ENCODE measurements around the gene NISCH.

GRCh38 chr3:52453496-52454249 lies 1.7 kb upstream of the NISCH start, which contains the start of gene TNNC1:
- TF ChIP-seq RNF2 (IDR thresholded peaks at IDR 0.05; ENCODE audit: borderline replicate concordance, low read depth, low read length, missing control alignments, poor library complexity, severe bottlenecking) (no peak), MAX (IDR thresholded peaks at IDR 0.05) (no peak), GABPA (IDR thresholded peaks at IDR 0.05; ENCODE audit: borderline replicate concordance, insufficient read depth, low read length) (no peak), CTCF (IDR thresholded peaks at IDR 0.05; ENCODE audit: control extremely low read depth in 1 of 3, insufficient read depth in 1 of 3, low read depth in 1 of 3, low read length in 3 of 3) (no peak), PHF8 (conservative IDR thresholded peaks at IDR 0.05; ENCODE audit: low read depth, low read length) (no peak), POLR2A (IDR thresholded peaks at IDR 0.05; ENCODE audit: control extremely low read depth in 1 of 2, low read depth in 2 of 2, low read length in 2 of 2) (no peak), POLR2AphosphoS5 (IDR thresholded peaks at IDR 0.05; ENCODE audit: low read depth, low read length) (no peak), HDAC6 (IDR thresholded peaks at IDR 0.05; ENCODE audit: low read depth, low read length) (no peak), EZH2 (IDR thresholded peaks at IDR 0.05; ENCODE audit: low read depth, low read length, severe bottlenecking) (no peak), EP300 (IDR thresholded peaks at IDR 0.05; ENCODE audit: borderline replicate concordance in 1 of 2, low read depth in 2 of 2, low read length in 2 of 2) (no peak), CREB1 (IDR thresholded peaks at IDR 0.05) (no peak)

Measured in H1 (cell line).